Stimulated activated CD4-positive, alpha-beta T cell treated with anti-CD3 and anti-CD28 coated beads, Interleukin-15, amount 100 ng/mL, for 1 hour (primary cell): Measurements from ENCODE around the gene ESRRG.

ENCODE experiments used
- DNase-seq, 2 donors: peaks; one replicate each; pipeline ENCODE4 v3.0.0-alpha.2; 2020; ENCODE audit warnings: low read depth in 1 of 2, low spot score in 1 of 2

ESRRG gene

GRCh38 chr1:216457356-216457755, 265.9 kb downstream of the ESRRG start:
- DNase-seq = no peak

- DNase-seq = no peak
These were observed 266.5 kb downstream of the ESRRG start for GRCh38 chr1:216456682-216457081.

GRCh38 chr1:216453777-216454176, 269.5 kb downstream of the ESRRG start:
- DNase-seq = no peak
